Measurements from ENCODE around the gene RHEB. TPM values are rescaled to one million over a fixed set of nuclear protein-coding genes. Genes with fewer than 3 reads are reported as not detected.

RHEB gene
- total RNA-seq, 2 experiments from 2014 or later, result 58.7 to 62.7 TPM

GRCh38 chr7:151459726-151460473, 59.8 kb downstream of the RHEB start:
- no peaks in the 10 kb centered on the region for H3K4me1 Mint-ChIP-seq (ENCODE audit: low read depth)
- CTCF ChIA-PET, result no interaction called here
- H3K9me3 Mint-ChIP-seq, result peaks cover 23% of the 10 kb centered on the region
- peaks cover 19% of the 10 kb centered on the region for H3K36me3 Mint-ChIP-seq (ENCODE audit: low read depth)
- intact Hi-C loops (cut with micrococcal nuclease), result no loop called here
- H3K27ac Mint-ChIP-seq, result no peak overlapping the region
- peaks cover 7% of the 10 kb centered on the region for H3K27me3 Mint-ChIP-seq (ENCODE audit: low read depth)
- no peak for DNase-seq
- H3K4me3 Mint-ChIP-seq, result no peak overlapping the region

DNA sequence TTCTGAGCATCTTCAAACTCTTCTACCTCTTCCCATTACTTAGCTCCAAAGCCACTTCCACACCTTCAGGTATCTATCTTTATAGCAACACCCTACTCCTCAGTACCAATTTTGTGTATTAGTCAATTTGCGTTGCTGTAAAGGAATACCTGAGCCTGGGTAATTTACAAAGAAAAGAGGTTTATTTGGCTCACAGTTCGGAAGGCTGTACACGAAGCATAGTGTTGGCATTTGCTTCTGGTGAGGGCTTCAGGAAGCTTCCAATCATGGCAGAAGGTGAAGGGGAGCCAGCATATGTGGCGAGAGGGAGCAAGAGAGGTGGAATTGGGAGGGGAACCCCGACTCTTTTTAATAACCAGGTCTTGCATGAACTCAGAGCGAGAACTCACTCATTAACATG, 62.2 kb downstream of the RHEB start:
- CTCF ChIA-PET, result interaction anchor here (0.9 kb wide), 1 partner anchor 9 kb away, joined by 3 read pairs; no protein-coding TSS in a partner anchor
- H3K27ac Mint-ChIP-seq, result no peak overlapping the region
- H3K27me3 Mint-ChIP-seq (ENCODE audit: low read depth), result peaks cover 7% of the 10 kb centered on the region
- intact Hi-C loops (cut with micrococcal nuclease), result no loop called here
- peaks cover 3% of the 10 kb centered on the region for H3K36me3 Mint-ChIP-seq (ENCODE audit: low read depth)
- no peak overlapping the region for H3K4me3 Mint-ChIP-seq
- H3K9me3 Mint-ChIP-seq, result peaks cover 7% of the 10 kb centered on the region
- no peak for DNase-seq
- no peaks in the 10 kb centered on the region for H3K4me1 Mint-ChIP-seq (ENCODE audit: low read depth)

- H3K4me3 Mint-ChIP-seq, result no peak overlapping the region
- peaks cover 1% of the 10 kb centered on the region for H3K9me3 Mint-ChIP-seq
- peaks cover 2% of the 10 kb centered on the region for H3K36me3 Mint-ChIP-seq (ENCODE audit: low read depth)
- peaks cover 7% of the 10 kb centered on the region for H3K27me3 Mint-ChIP-seq (ENCODE audit: low read depth)
- no peak overlapping the region for H3K27ac Mint-ChIP-seq
- H3K4me1 Mint-ChIP-seq (ENCODE audit: low read depth), result no peaks in the 10 kb centered on the region
- DNase-seq, result no peak
- intact Hi-C loops (cut with micrococcal nuclease), result no loop called here
- CTCF ChIA-PET, result interaction anchor here (0.8 kb wide), 1 partner anchor 9 kb away, joined by 4 read pairs; no protein-coding TSS in a partner anchor
These were observed 62.9 kb downstream of the RHEB start for GRCh38 chr7:151456782-151457181.

GRCh38 chr7:151456276-151456675, 63.4 kb downstream of the RHEB start:
- intact Hi-C loops (cut with micrococcal nuclease), result no loop called here
- no peak overlapping the region for H3K27ac Mint-ChIP-seq
- peaks cover 2% of the 10 kb centered on the region for H3K36me3 Mint-ChIP-seq (ENCODE audit: low read depth)
- no peak overlapping the region for H3K4me3 Mint-ChIP-seq
- no peak for DNase-seq
- CTCF ChIA-PET, result interaction anchor here (0.8 kb wide), 1 partner anchor 8 kb away, joined by 4 read pairs; no protein-coding TSS in a partner anchor
- no peaks in the 10 kb centered on the region for H3K4me1 Mint-ChIP-seq (ENCODE audit: low read depth)
- H3K27me3 Mint-ChIP-seq (ENCODE audit: low read depth), result peaks cover 7% of the 10 kb centered on the region
- H3K9me3 Mint-ChIP-seq, result peaks cover 1% of the 10 kb centered on the region

GRCh38 chr7:151455690-151456089, 64.0 kb downstream of the RHEB start:
- H3K36me3 Mint-ChIP-seq (ENCODE audit: low read depth), result peaks cover 2% of the 10 kb centered on the region
- DNase-seq, result no peak
- peaks cover 6% of the 10 kb centered on the region for H3K27me3 Mint-ChIP-seq (ENCODE audit: low read depth)
- H3K4me1 Mint-ChIP-seq (ENCODE audit: low read depth), result no peaks in the 10 kb centered on the region
- no peak overlapping the region for H3K4me3 Mint-ChIP-seq
- H3K27ac Mint-ChIP-seq, result no peak overlapping the region
- CTCF ChIA-PET, result interaction anchor here (1.2 kb wide), 1 partner anchor 15 kb away, joined by 3 read pairs; the partner anchor contains the start of gene CRYGN
- intact Hi-C loops (cut with micrococcal nuclease), result no loop called here
- H3K9me3 Mint-ChIP-seq, result peaks cover 1% of the 10 kb centered on the region

GRCh38 chr7:151454932-151455530, 64.7 kb downstream of the RHEB start:
- Mint-ChIP-seq H3K9me3 (peaks cover 1% of the 10 kb centered on the region), H3K27ac (no peak overlapping the region), H3K27me3 (ENCODE audit: low read depth) (peaks cover 2% of the 10 kb centered on the region), H3K4me1 (ENCODE audit: low read depth) (no peaks in the 10 kb centered on the region), H3K36me3 (ENCODE audit: low read depth) (no peaks in the 10 kb centered on the region), H3K4me3 (no peak overlapping the region)
- no peak for DNase-seq
- CTCF ChIA-PET, result interaction anchor here (1.2 kb wide), 1 partner anchor 14 kb away, joined by 3 read pairs; the partner anchor contains the start of gene CRYGN
- intact Hi-C loops (cut with micrococcal nuclease), result no loop called here

DNA sequence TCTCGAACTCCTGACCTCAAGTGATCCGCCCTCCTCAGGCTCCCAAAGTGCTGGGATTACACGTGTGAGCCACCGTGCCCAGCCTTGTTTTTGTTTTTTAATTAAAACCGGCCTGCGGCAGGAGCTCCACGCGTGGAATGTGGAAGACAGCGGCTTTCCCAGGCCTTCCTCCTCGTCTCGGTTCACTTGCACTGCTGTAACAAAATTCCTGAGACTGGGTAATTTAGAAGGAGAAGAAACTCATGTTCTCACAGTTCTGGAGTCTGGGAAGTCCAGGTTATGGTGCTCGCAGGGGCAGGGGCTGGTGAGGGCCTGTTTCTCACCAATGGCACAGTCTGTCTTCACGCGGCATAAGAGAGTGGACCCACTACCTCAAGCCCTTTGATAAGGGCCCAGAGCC, 65.4 kb downstream of the RHEB start:
- H3K36me3 Mint-ChIP-seq (ENCODE audit: low read depth), result no peaks in the 10 kb centered on the region
- intact Hi-C loops (cut with micrococcal nuclease), result no loop called here
- peaks cover 1% of the 10 kb centered on the region for H3K9me3 Mint-ChIP-seq
- H3K27me3 Mint-ChIP-seq (ENCODE audit: low read depth), result no peaks in the 10 kb centered on the region
- DNase-seq, result no peak
- peaks cover 4% of the 10 kb centered on the region for H3K4me1 Mint-ChIP-seq (ENCODE audit: low read depth)
- CTCF ChIA-PET, result no interaction called here
- no peak overlapping the region for H3K4me3 Mint-ChIP-seq
- no peak overlapping the region for H3K27ac Mint-ChIP-seq

GRCh38 chr7:151453326-151453791, 66.3 kb downstream of the RHEB start:
- Mint-ChIP-seq H3K36me3 (ENCODE audit: low read depth) (no peaks in the 10 kb centered on the region), H3K4me3 (no peak overlapping the region), H3K4me1 (ENCODE audit: low read depth) (peaks cover 4% of the 10 kb centered on the region), H3K27me3 (ENCODE audit: low read depth) (no peaks in the 10 kb centered on the region), H3K9me3 (peaks cover 1% of the 10 kb centered on the region), H3K27ac (no peak overlapping the region)
- intact Hi-C loops (cut with micrococcal nuclease), result no loop called here
- DNase-seq, result no peak
- CTCF ChIA-PET, result interaction anchor here (0.5 kb wide), 1 partner anchor 11 kb away, joined by 3 read pairs; no protein-coding TSS in a partner anchor

- no peaks in the 10 kb centered on the region for H3K27me3 Mint-ChIP-seq (ENCODE audit: low read depth)
- DNase-seq, result no peak
- H3K4me1 Mint-ChIP-seq (ENCODE audit: low read depth), result peaks cover 4% of the 10 kb centered on the region
- CTCF ChIA-PET, result interaction anchor here (6.0 kb wide), 1 partner anchor 83 kb away, joined by 198 read pairs; no protein-coding TSS in a partner anchor
- no peak overlapping the region for H3K4me3 Mint-ChIP-seq
- no peaks in the 10 kb centered on the region for H3K36me3 Mint-ChIP-seq (ENCODE audit: low read depth)
- intact Hi-C loops (cut with micrococcal nuclease), result no loop called here
- H3K27ac Mint-ChIP-seq, result no peak overlapping the region
- H3K9me3 Mint-ChIP-seq, result peaks cover under 1% of the 10 kb centered on the region
These were observed 66.9 kb downstream of the RHEB start for GRCh38 chr7:151452680-151453325.

DNA sequence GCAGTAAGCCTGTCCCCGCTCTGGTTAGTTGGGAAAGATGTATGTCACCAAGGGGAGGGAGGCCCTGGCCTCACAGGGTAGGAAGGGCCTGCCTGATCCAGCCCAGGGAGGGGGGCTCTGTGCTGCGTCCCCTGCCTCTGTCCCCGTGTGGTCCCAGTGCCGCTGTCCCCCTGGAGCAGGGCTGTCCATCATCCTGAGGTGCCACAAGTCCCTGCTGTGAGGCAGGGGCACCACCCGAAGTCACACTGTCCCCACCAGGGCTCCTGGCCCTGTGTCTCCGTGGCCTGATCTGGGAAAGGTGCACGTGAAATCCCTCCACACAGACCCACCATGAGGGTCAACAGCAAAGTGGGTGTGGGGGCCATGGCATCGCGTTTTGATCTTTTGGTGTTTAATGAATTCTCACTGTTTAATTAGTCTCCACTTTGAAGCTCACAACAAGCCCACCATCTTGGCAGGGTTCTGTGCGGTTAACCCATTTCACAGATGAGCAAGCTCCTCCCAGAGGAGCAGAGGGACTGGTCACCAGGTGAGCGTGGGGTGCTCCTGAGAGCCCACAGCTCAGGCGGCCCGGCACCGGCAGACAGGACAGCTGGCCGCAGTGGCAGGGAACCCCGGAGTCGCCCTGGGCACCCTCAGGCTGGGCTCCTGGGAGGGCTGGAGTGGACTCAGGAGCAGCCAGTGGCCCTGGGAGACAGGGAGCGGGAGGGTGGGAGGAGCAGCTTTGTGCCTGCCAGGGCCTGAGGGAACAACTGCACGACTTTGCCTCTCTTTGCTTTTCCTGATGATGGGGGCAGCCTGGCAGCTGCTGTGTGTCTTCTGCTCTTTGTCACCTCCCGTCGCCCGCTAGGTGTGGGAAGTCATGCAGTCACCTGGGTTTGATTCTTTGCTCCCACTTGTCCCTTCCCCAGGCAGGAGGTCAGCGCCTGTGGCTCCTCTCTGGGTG, 67.8 kb downstream of the RHEB start:
- H3K4me3 Mint-ChIP-seq, result no peak overlapping the region
- H3K36me3 Mint-ChIP-seq (ENCODE audit: low read depth), result no peaks in the 10 kb centered on the region
- H3K9me3 Mint-ChIP-seq, result no peaks in the 10 kb centered on the region
- CTCF ChIA-PET, result interaction anchor here (6.0 kb wide), 1 partner anchor 83 kb away, joined by 198 read pairs; no protein-coding TSS in a partner anchor
- H3K4me1 Mint-ChIP-seq (ENCODE audit: low read depth), result peaks cover 6% of the 10 kb centered on the region
- intact Hi-C loops (cut with micrococcal nuclease), result no loop called here
- no peak for DNase-seq
- no peak overlapping the region for H3K27ac Mint-ChIP-seq
- H3K27me3 Mint-ChIP-seq (ENCODE audit: low read depth), result no peaks in the 10 kb centered on the region

- intact Hi-C loops (cut with micrococcal nuclease), result no loop called here
These were observed 68.5 kb downstream of the RHEB start for GRCh38 chr7:151451156-151451555.

More at GRCh38 chr7:151451156-151451555, 68.5 kb downstream of the RHEB start:
- H3K27ac Mint-ChIP-seq, result no peak overlapping the region
- H3K4me1 Mint-ChIP-seq (ENCODE audit: low read depth), result peaks cover 6% of the 10 kb centered on the region
- H3K9me3 Mint-ChIP-seq, result no peaks in the 10 kb centered on the region
- H3K27me3 Mint-ChIP-seq (ENCODE audit: low read depth), result no peaks in the 10 kb centered on the region
- H3K4me3 Mint-ChIP-seq, result no peak overlapping the region
- no peaks in the 10 kb centered on the region for H3K36me3 Mint-ChIP-seq (ENCODE audit: low read depth)
- CTCF ChIA-PET, result interaction anchor here (0.6 to 6.0 kb wide), 3 partner anchors 54 to 82 kb away, joined by 3 to 198 read pairs (median 3); no protein-coding TSS in a partner anchor
- no peak for DNase-seq
